ENCODE results near the gene RASAL2.

GRCh38 chr1:178530037-178530402 is 436.1 kb downstream of the RASAL2 start:
- TF ChIP-seq, protein P1, sequence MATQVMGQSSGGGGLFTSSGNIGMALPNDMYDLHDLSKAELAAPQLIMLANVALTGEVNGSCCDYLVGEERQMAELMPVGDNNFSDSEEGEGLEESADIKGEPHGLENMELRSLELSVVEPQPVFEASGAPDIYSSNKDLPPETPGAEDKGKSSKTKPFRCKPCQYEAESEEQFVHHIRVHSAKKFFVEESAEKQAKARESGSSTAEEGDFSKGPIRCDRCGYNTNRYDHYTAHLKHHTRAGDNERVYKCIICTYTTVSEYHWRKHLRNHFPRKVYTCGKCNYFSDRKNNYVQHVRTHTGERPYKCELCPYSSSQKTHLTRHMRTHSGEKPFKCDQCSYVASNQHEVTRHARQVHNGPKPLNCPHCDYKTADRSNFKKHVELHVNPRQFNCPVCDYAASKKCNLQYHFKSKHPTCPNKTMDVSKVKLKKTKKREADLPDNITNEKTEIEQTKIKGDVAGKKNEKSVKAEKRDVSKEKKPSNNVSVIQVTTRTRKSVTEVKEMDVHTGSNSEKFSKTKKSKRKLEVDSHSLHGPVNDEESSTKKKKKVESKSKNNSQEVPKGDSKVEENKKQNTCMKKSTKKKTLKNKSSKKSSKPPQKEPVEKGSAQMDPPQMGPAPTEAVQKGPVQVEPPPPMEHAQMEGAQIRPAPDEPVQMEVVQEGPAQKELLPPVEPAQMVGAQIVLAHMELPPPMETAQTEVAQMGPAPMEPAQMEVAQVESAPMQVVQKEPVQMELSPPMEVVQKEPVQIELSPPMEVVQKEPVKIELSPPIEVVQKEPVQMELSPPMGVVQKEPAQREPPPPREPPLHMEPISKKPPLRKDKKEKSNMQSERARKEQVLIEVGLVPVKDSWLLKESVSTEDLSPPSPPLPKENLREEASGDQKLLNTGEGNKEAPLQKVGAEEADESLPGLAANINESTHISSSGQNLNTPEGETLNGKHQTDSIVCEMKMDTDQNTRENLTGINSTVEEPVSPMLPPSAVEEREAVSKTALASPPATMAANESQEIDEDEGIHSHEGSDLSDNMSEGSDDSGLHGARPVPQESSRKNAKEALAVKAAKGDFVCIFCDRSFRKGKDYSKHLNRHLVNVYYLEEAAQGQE (IDR thresholded peaks at IDR 0.05; ENCODE audit: unreplicated experiment): no peak
- TF ChIP-seq, protein P2, sequence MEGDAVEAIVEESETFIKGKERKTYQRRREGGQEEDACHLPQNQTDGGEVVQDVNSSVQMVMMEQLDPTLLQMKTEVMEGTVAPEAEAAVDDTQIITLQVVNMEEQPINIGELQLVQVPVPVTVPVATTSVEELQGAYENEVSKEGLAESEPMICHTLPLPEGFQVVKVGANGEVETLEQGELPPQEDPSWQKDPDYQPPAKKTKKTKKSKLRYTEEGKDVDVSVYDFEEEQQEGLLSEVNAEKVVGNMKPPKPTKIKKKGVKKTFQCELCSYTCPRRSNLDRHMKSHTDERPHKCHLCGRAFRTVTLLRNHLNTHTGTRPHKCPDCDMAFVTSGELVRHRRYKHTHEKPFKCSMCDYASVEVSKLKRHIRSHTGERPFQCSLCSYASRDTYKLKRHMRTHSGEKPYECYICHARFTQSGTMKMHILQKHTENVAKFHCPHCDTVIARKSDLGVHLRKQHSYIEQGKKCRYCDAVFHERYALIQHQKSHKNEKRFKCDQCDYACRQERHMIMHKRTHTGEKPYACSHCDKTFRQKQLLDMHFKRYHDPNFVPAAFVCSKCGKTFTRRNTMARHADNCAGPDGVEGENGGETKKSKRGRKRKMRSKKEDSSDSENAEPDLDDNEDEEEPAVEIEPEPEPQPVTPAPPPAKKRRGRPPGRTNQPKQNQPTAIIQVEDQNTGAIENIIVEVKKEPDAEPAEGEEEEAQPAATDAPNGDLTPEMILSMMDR (conservative IDR thresholded peaks at IDR 0.05; ENCODE audit: low read depth in 2 of 2): no peak
- TF ChIP-seq EZH2phosphoT487 (IDR thresholded peaks at IDR 0.05; ENCODE audit: unreplicated experiment): no peak
- TF ChIP-seq EZH2 (IDR thresholded peaks at IDR 0.05; ENCODE audit: low read depth, unreplicated experiment): no peak
- TF ChIP-seq, protein P3, sequence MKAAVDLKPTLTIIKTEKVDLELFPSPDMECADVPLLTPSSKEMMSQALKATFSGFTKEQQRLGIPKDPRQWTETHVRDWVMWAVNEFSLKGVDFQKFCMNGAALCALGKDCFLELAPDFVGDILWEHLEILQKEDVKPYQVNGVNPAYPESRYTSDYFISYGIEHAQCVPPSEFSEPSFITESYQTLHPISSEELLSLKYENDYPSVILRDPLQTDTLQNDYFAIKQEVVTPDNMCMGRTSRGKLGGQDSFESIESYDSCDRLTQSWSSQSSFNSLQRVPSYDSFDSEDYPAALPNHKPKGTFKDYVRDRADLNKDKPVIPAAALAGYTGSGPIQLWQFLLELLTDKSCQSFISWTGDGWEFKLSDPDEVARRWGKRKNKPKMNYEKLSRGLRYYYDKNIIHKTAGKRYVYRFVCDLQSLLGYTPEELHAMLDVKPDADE (IDR thresholded peaks at IDR 0.05): no peak
- TF ChIP-seq STAT1 (IDR thresholded peaks at IDR 0.05; ENCODE audit: unreplicated experiment): no peak
- no peak for TF ChIP-seq ZNF331 (CRISPR knock-in tag; IDR thresholded peaks at IDR 0.05; ENCODE audit: low read depth)
- no peak for TF ChIP-seq JUNB (IDR thresholded peaks at IDR 0.05; ENCODE audit: unreplicated experiment)
- no peak for TF ChIP-seq POLR2AphosphoS5 (IDR thresholded peaks at IDR 0.05; ENCODE audit: low read depth)

All from GM23338 (cell line).